ENCODE results near the gene BRD3. TPM values are rescaled to one million over a fixed set of nuclear protein-coding genes. Genes with fewer than 3 reads are reported as not detected.

The BRD3 gene
- total RNA-seq, 1 donor from 2014 or later = 39.6 TPM

- Mint-ChIP-seq H3K9me3 (ENCODE audit: unreplicated experiment) (peaks cover 14% of the 10 kb centered on the region), H3K36me3 (ENCODE audit: low read depth, unreplicated experiment) (peaks cover 2% of the 10 kb centered on the region), H3K4me1 (ENCODE audit: low read depth, unreplicated experiment) (no peaks in the 10 kb centered on the region), H3K27me3 (ENCODE audit: low read depth, unreplicated experiment) (no peaks in the 10 kb centered on the region), H3K27ac (ENCODE audit: unreplicated experiment) (no peak overlapping the region), H3K4me3 (ENCODE audit: unreplicated experiment) (no peak overlapping the region)
- no peaks in the 10 kb centered on the region for H3K79me2 ChIP-seq (ENCODE audit: insufficient read depth, low read length)
- no peaks in the 10 kb centered on the region for H3K27me3 ChIP-seq (ENCODE audit: insufficient read depth, low read length)
- FAIRE-seq (no peak), DNase-seq (ENCODE audit: low read depth) (no peak)
- no peak overlapping the region for H3K4me2 ChIP-seq (ENCODE audit: low read length)
- H3K36me3 ChIP-seq (ENCODE audit: insufficient read depth, low read length) = no peaks in the 10 kb centered on the region
- no peaks in the 10 kb centered on the region for H3K4me1 ChIP-seq (ENCODE audit: insufficient read depth, low read length)
- no peak overlapping the region for H3K9ac ChIP-seq (ENCODE audit: low read length)
- no peaks in the 10 kb centered on the region for H3K9me3 ChIP-seq (ENCODE audit: insufficient read depth, low read depth, low read length)
- no peaks in the 10 kb centered on the region for H4K20me1 ChIP-seq (ENCODE audit: insufficient read depth, low read length)
- no peak overlapping the region for H3K27ac ChIP-seq (ENCODE audit: low read depth, low read length)
- no peak overlapping the region for H3K4me3 ChIP-seq (ENCODE audit: insufficient read depth, low read depth, low read length)
- no peak for TF ChIP-seq EZH2 (IDR thresholded peaks at IDR 0.05; ENCODE audit: insufficient read depth, low read length)
- TF ChIP-seq CTCF (IDR thresholded peaks at IDR 0.05; ENCODE audit: insufficient read depth, low read depth, low read length) = no peak
- H2AFZ ChIP-seq (ENCODE audit: low read depth, low read length) = no peak overlapping the region
These were observed 52.9 kb downstream of the BRD3 start for GRCh38 chr9:134014946-134015345.

GRCh38 chr9:134011401-134011800 is 56.4 kb downstream of the BRD3 start:
- no peak for FAIRE-seq
- Histone ChIP-seq H3K36me3 (ENCODE audit: insufficient read depth, low read length) (no peaks in the 10 kb centered on the region), H3K4me3 (ENCODE audit: insufficient read depth, low read depth, low read length) (no peak overlapping the region), H3K9me3 (ENCODE audit: insufficient read depth, low read depth, low read length) (no peaks in the 10 kb centered on the region), H3K4me1 (ENCODE audit: insufficient read depth, low read length) (no peaks in the 10 kb centered on the region), H3K27ac (ENCODE audit: low read depth, low read length) (no peak overlapping the region), H2AFZ (ENCODE audit: low read depth, low read length) (no peak overlapping the region), H3K79me2 (ENCODE audit: insufficient read depth, low read length) (no peaks in the 10 kb centered on the region), H3K9ac (ENCODE audit: low read length) (no peak overlapping the region), H3K4me2 (ENCODE audit: low read length) (no peak overlapping the region), H4K20me1 (ENCODE audit: insufficient read depth, low read length) (no peaks in the 10 kb centered on the region), H3K27me3 (ENCODE audit: insufficient read depth, low read length) (peaks cover 5% of the 10 kb centered on the region)
- no peak for DNase-seq (ENCODE audit: low read depth)
- Mint-ChIP-seq H3K9me3 (ENCODE audit: unreplicated experiment) (peaks cover 14% of the 10 kb centered on the region), H3K27ac (ENCODE audit: unreplicated experiment) (no peak overlapping the region), H3K27me3 (ENCODE audit: low read depth, unreplicated experiment) (peaks cover 16% of the 10 kb centered on the region), H3K4me3 (ENCODE audit: unreplicated experiment) (no peak overlapping the region), H3K4me1 (ENCODE audit: low read depth, unreplicated experiment) (no peaks in the 10 kb centered on the region), H3K36me3 (ENCODE audit: low read depth, unreplicated experiment) (no peaks in the 10 kb centered on the region)
- no peak for TF ChIP-seq CTCF (IDR thresholded peaks at IDR 0.05; ENCODE audit: insufficient read depth, low read depth, low read length)
- no peak for TF ChIP-seq EZH2 (IDR thresholded peaks at IDR 0.05; ENCODE audit: insufficient read depth, low read length)

- no peak overlapping the region for H3K4me3 Mint-ChIP-seq (ENCODE audit: unreplicated experiment)
- Histone ChIP-seq H3K79me2 (ENCODE audit: insufficient read depth, low read length) (no peaks in the 10 kb centered on the region), H3K36me3 (ENCODE audit: insufficient read depth, low read length) (no peaks in the 10 kb centered on the region), H3K27ac (ENCODE audit: low read depth, low read length) (no peak overlapping the region), H2AFZ (ENCODE audit: low read depth, low read length) (no peak overlapping the region), H3K9ac (ENCODE audit: low read length) (no peak overlapping the region), H3K27me3 (ENCODE audit: insufficient read depth, low read length) (peaks cover 5% of the 10 kb centered on the region), H3K4me3 (ENCODE audit: insufficient read depth, low read depth, low read length) (no peak overlapping the region), H3K4me1 (ENCODE audit: insufficient read depth, low read length) (no peaks in the 10 kb centered on the region), H3K4me2 (ENCODE audit: low read length) (no peak overlapping the region), H4K20me1 (ENCODE audit: insufficient read depth, low read length) (no peaks in the 10 kb centered on the region), H3K9me3 (ENCODE audit: insufficient read depth, low read depth, low read length) (no peaks in the 10 kb centered on the region)
- no peaks in the 10 kb centered on the region for H3K36me3 Mint-ChIP-seq (ENCODE audit: low read depth, unreplicated experiment)
- H3K27me3 Mint-ChIP-seq (ENCODE audit: low read depth, unreplicated experiment) = peaks cover 17% of the 10 kb centered on the region
- TF ChIP-seq CTCF (IDR thresholded peaks at IDR 0.05; ENCODE audit: insufficient read depth, low read depth, low read length) (no peak), EZH2 (IDR thresholded peaks at IDR 0.05; ENCODE audit: insufficient read depth, low read length) (no peak)
- peaks cover 14% of the 10 kb centered on the region for H3K9me3 Mint-ChIP-seq (ENCODE audit: unreplicated experiment)
- FAIRE-seq (no peak), DNase-seq (ENCODE audit: low read depth) (peak; percentile 22)
- no peak overlapping the region for H3K27ac Mint-ChIP-seq (ENCODE audit: unreplicated experiment)
- no peaks in the 10 kb centered on the region for H3K4me1 Mint-ChIP-seq (ENCODE audit: low read depth, unreplicated experiment)
These were observed 57.3 kb downstream of the BRD3 start for GRCh38 chr9:134010310-134011173.

Data from astrocyte (in vitro differentiated cells and primary cell).